ENCODE data around the gene RTF2.

DNA sequence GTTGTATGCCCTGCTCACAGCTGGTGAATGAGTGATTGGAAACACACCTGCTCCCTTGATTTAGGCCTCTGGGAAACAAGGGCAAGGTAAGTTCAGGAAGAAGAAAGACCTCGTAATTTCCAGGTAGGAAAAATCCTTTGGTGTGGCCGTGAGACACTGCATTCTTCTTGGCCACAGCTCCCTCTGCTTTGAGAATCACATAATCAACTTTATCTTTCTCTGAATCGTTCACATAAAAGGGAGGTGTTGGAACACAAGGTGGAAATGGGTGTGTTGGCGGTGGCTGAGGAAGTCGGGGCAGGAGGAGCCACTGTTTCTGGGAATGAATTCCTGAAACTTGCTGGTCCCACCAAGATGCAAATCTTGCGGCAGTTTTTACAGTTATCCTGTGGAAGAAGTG, 90.5 kb downstream of the RTF2 start:
- TF ChIP-seq CTCF (IDR thresholded peaks at IDR 0.05; ENCODE audit: low read length), result no peak
- no peak for TF ChIP-seq EZH2 (optimal IDR thresholded peaks at IDR 0.05; ENCODE audit: low read depth, low read length)
- no peak for TF ChIP-seq EZH2phosphoT487 (IDR thresholded peaks at IDR 0.05; ENCODE audit: low read length)

Measured in MM.1S (cell line).